Neural crest cell (in vitro differentiated cells): ENCODE measurements around the gene GUCA1C. TPM values are rescaled to one million over a fixed set of nuclear protein-coding genes. Genes with fewer than 3 reads are reported as not detected.

Experiments
- DNase-seq: peaks from one replicate; pipeline ENCODE4 v3.0.0; 2021; ENCODE audit warnings: low read depth, mixed read lengths, low spot score
- H3K27ac Mint-ChIP-seq: one replicate; pipeline ENCODE4 v1.8.0; 2021; ENCODE audit warnings: mild to moderate bottlenecking, mixed read lengths; ENCODE audit not compliant: unreplicated experiment
- H3K27me3 Mint-ChIP-seq: 2 replicates; pipeline ENCODE4 v1.8.0; 2021; ENCODE audit warnings: low read depth, mild to moderate bottlenecking, mixed read lengths
- H3K36me3 Mint-ChIP-seq: 2 replicates; pipeline ENCODE4 v1.8.0; 2021; ENCODE audit warnings: low read depth, mild to moderate bottlenecking, mixed read lengths
- H3K4me1 Mint-ChIP-seq: 2 replicates; pipeline ENCODE4 v1.8.0; 2021; ENCODE audit warnings: mixed read lengths
- H3K4me3 Mint-ChIP-seq: one replicate; pipeline ENCODE4 v1.8.0; 2021; ENCODE audit warnings: mild to moderate bottlenecking, mixed read lengths
- H3K9me3 Mint-ChIP-seq: 2 replicates; pipeline ENCODE4 v1.8.0; 2021; ENCODE audit warnings: mixed read lengths
- total RNA-seq: library from RNA; stranded (reverse); gene quantifications from 2 replicates; pipeline ENCODE4 v1.2.1, GENCODE V29; 2021
- TF ChIP-seq, protein P1 (sequence below): fragments of 200-600 bp; sonication (generic); conservative IDR thresholded peaks from 2 replicates; pipeline ENCODE4 v1.5.0; 2021; ENCODE audit warnings: antibody characterized with exemption, mild to moderate bottlenecking

Gene GUCA1C
- total RNA-seq, 1 donor from 2014 or later, result not detected

DNA sequence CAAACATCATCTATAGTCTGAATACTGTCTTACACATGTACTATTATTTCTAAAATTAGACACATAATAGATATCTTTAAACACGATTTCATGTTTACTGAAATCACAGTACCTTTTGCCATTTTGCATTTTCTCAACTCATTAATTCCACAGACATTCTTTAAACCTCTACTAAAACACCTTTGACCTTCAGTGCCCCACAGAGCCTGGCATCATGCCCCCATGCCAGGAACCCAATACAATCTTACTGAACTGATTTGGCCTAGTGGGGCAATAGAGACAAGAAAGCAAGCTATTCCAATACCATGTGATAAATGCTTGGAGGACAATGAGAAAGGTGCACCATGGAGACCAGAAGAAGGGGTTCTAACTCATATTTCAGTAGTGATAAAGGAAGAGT is 19.3 kb upstream of the GUCA1C start:
- H3K4me1 Mint-ChIP-seq, result no peaks in the 10 kb centered on the region
- H3K27me3 Mint-ChIP-seq, result no peaks in the 10 kb centered on the region
- H3K36me3 Mint-ChIP-seq, result no peaks in the 10 kb centered on the region
- peaks cover 5% of the 10 kb centered on the region for H3K9me3 Mint-ChIP-seq
- DNase-seq, result no peak
- TF ChIP-seq, protein P1, sequence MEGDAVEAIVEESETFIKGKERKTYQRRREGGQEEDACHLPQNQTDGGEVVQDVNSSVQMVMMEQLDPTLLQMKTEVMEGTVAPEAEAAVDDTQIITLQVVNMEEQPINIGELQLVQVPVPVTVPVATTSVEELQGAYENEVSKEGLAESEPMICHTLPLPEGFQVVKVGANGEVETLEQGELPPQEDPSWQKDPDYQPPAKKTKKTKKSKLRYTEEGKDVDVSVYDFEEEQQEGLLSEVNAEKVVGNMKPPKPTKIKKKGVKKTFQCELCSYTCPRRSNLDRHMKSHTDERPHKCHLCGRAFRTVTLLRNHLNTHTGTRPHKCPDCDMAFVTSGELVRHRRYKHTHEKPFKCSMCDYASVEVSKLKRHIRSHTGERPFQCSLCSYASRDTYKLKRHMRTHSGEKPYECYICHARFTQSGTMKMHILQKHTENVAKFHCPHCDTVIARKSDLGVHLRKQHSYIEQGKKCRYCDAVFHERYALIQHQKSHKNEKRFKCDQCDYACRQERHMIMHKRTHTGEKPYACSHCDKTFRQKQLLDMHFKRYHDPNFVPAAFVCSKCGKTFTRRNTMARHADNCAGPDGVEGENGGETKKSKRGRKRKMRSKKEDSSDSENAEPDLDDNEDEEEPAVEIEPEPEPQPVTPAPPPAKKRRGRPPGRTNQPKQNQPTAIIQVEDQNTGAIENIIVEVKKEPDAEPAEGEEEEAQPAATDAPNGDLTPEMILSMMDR, result no peak
- no peak overlapping the region for H3K4me3 Mint-ChIP-seq
- no peak overlapping the region for H3K27ac Mint-ChIP-seq

DNA sequence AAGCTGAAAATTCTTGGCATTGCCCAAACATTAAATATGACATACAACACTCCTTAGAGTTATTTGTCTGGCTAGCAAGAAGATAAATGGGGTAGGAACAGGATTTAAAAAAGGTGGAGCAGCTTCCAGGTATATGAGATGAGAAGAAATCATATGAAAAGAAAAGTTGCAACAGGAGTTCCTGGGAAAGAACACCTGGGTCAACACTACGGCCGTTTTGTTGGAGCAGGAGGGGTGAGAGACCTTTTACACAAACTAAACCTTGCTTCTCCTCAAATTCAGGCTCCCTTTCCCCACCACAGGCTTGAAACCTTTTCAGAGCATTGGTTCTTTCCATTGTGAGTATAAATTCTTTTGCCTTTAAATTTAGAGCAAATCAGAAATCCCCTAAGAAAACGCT is 18.8 kb upstream of the GUCA1C start:
- Mint-ChIP-seq H3K4me1 (no peaks in the 10 kb centered on the region), H3K9me3 (peaks cover 5% of the 10 kb centered on the region), H3K36me3 (no peaks in the 10 kb centered on the region), H3K27me3 (no peaks in the 10 kb centered on the region), H3K4me3 (no peak overlapping the region), H3K27ac (no peak overlapping the region)
- no peak for DNase-seq
- TF ChIP-seq, protein P1, result no peak

DNA sequence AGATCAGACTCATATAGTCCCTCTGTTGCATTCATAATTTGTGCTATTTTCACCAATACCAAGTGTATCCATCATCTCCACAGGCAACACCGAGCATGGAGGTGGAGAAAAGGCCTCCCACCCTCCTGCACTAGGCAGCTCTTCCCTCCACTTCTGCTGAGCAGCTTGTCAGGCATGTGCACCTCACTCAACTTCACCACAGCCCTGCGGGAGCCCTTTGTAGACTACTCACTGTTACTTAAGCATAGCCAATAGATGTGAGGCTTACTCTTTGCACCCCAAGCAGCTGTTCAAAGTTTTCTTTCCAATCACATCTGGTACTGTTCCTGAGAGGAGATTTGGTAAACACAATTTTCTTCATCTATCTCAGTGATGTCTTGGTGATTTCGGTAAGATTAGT is 16.9 kb upstream of the GUCA1C start:
- peaks cover 5% of the 10 kb centered on the region for H3K9me3 Mint-ChIP-seq
- no peak overlapping the region for H3K27ac Mint-ChIP-seq
- no peaks in the 10 kb centered on the region for H3K36me3 Mint-ChIP-seq
- TF ChIP-seq, protein P1, result no peak
- H3K4me1 Mint-ChIP-seq, result no peaks in the 10 kb centered on the region
- no peak overlapping the region for H3K4me3 Mint-ChIP-seq
- no peak for DNase-seq
- no peaks in the 10 kb centered on the region for H3K27me3 Mint-ChIP-seq

DNA sequence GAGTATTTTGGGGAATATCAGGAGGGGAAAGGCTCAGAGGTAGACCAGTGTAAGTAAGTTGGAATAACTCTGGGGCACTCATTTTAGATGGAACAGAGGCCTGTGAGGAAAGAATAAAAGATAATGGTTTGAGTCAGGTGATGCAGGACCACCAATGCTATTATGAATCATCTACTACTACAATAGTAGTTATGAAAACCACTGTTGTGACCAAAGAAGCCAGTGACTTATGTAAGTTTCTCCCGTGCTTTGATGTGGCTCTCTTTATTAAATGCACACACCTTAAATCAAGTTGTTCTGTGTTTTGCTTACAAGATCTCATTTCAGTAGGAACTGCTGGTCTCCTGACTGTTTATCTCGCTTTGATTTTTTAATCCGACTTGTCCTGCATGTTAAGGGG is 13.1 kb upstream of the GUCA1C start:
- Mint-ChIP-seq H3K36me3 (no peaks in the 10 kb centered on the region), H3K27ac (no peak overlapping the region), H3K4me1 (no peaks in the 10 kb centered on the region), H3K9me3 (no peaks in the 10 kb centered on the region), H3K27me3 (no peaks in the 10 kb centered on the region), H3K4me3 (no peak overlapping the region)
- TF ChIP-seq, protein P1, result no peak
- DNase-seq, result no peak

DNA sequence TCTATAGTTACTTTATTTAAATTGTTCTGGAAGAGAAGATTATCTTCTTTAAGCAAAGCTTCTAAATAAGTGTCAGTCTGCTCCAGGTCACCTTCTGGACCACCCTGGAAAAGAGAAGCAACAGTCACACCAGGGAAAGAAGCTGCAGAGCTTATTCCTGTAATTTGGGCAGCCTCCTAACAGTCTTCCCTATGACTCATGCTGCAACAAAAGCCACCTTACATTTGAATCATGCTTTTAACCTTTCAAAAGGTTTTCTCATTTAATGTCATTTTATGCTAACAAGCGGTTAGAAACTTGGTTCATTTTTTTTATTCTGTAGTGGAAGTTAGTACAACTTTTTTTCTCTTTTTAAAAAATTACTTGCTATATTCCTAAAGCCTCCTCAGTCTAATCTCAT is 5.3 kb upstream of the GUCA1C start:
- TF ChIP-seq, protein P1, result no peak
- Mint-ChIP-seq H3K27me3 (no peaks in the 10 kb centered on the region), H3K4me1 (peaks cover 5% of the 10 kb centered on the region), H3K4me3 (no peak overlapping the region), H3K9me3 (no peaks in the 10 kb centered on the region), H3K36me3 (no peaks in the 10 kb centered on the region), H3K27ac (no peak overlapping the region)
- DNase-seq, result no peak

DNA sequence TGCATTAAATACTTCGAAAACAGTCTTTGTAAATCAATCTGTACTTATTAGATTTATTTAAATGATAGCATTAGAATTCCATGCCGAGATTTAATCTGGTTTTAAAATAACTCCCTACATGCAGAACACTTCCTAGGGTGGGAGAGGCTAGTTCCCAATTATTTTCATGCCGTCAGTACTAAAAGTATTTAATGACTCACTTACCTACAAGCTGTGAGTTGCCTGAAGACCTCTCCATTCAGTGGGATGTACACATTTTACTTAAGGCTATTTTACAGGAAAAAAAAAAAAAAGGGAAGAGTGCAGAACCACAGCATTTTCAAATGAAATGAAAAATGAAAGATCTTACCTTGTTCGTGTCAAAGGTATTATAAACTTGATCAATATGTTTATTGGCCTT is 469 bp downstream of the GUCA1C start:
- Mint-ChIP-seq H3K36me3 (no peaks in the 10 kb centered on the region), H3K4me1 (peaks cover 9% of the 10 kb centered on the region), H3K27ac (no peak overlapping the region), H3K27me3 (no peaks in the 10 kb centered on the region), H3K9me3 (no peaks in the 10 kb centered on the region), H3K4me3 (no peak overlapping the region)
- TF ChIP-seq, protein P1, result no peak
- DNase-seq, result no peak
